Transverse colon (tissue), 4 donors: Measurements from ENCODE around the gene OMP.

Experiments
- CTCF ChIP-seq, 5 experiments: fragments of 200-600 bp in 3 of 5; fragments of 450-650 bp in 2 of 5; sonication (generic) in 3 of 5; IDR thresholded peaks; 1 replicate in 2 of 5; 2 replicates in 3 of 5; pipeline ENCODE4 v1.5.1; 2016 to 2017; ENCODE audit warnings: antibody characterized with exemption in 5 of 5, inconsistent platforms in 3 of 5, mild to moderate bottlenecking in 2 of 5, moderate library complexity in 1 of 5
- POLR2A ChIP-seq: fragments of 450-650 bp; IDR thresholded peaks from one replicate; pipeline ENCODE4 v1.6.1; 2016; ENCODE audit warnings: antibody characterized with exemption, mild to moderate bottlenecking, moderate library complexity
- POLR2AphosphoS5 ChIP-seq, 3 donors: sonication (generic); formaldehyde crosslinking; IDR thresholded peaks; one replicate each; pipeline ENCODE4 v1.6.1; 2016; ENCODE audit warnings: antibody characterized with exemption in 3 of 3

- TF ChIP-seq CTCF (IDR thresholded peaks at IDR 0.05) (peak in 4 of 5 experiments; percentile 25 to 54 (median 32)), POLR2A (peak; percentile 86), POLR2AphosphoS5 (IDR thresholded peaks at IDR 0.05) (peak; percentile 86 to 89 (median 88))
Observed at GRCh38 chr11:77066229-77067042, 36.2 kb upstream of the OMP start, which contains the start of gene CAPN5.
